ENCODE measurements around the gene RXRG.

DNA sequence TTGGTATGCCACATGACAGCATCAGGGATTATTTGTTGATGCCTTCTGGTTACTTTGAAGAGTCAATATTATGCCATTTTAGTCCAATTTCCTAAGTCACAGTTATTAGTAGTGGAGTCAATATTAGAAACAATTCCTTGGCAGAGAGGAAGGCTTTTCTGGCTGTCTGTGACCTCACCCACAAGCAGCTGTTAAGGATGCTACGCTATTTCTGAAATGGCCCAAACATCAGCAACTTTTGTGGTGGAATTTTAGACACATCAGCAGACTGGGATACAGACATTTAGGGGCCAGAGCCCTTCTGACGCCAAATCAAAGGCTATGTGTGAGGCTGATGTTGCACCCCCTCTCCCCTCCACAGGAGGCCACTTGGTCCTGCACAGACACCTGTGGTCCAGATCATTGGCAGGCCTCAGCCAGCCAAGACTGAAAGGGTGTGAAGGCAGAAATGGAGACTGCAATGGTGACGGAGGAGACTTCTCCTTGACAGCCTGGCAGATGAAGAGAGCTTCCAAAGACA is 9.2 kb upstream of the RXRG start:
- TF ChIP-seq, protein P1, sequence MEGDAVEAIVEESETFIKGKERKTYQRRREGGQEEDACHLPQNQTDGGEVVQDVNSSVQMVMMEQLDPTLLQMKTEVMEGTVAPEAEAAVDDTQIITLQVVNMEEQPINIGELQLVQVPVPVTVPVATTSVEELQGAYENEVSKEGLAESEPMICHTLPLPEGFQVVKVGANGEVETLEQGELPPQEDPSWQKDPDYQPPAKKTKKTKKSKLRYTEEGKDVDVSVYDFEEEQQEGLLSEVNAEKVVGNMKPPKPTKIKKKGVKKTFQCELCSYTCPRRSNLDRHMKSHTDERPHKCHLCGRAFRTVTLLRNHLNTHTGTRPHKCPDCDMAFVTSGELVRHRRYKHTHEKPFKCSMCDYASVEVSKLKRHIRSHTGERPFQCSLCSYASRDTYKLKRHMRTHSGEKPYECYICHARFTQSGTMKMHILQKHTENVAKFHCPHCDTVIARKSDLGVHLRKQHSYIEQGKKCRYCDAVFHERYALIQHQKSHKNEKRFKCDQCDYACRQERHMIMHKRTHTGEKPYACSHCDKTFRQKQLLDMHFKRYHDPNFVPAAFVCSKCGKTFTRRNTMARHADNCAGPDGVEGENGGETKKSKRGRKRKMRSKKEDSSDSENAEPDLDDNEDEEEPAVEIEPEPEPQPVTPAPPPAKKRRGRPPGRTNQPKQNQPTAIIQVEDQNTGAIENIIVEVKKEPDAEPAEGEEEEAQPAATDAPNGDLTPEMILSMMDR (conservative IDR thresholded peaks at IDR 0.05 in 1 of 2, IDR thresholded peaks at IDR 0.05 in 1 of 2; ENCODE audit: low read depth in 1 of 2, low read length in 2 of 2), result no peak
- no peak for TF ChIP-seq EZH2 (IDR thresholded peaks at IDR 0.05; ENCODE audit: low read length, missing control alignments)

All from fibroblast of lung (primary cell).